HCT116 (cell line): ENCODE data around the gene SERINC5. TPM values are rescaled to one million over a fixed set of nuclear protein-coding genes. Genes with fewer than 3 reads are reported as not detected.

ENCODE experiments used
- ATAC-seq: fragments of 200-7000 bp; cut with Tn5 transposase; 2 replicates; pipeline ENCODE4 v1.9.1; 2020; ENCODE audit warnings: mild to moderate bottlenecking, moderate library complexity
- BruUV-seq: library from RNA; stranded (reverse); fragments of 400-500 nt; replicated peaks from 2 replicates; lab custom pipeline; 2021; lab: Mats Ljungman, UMichigan
- CTCF ChIA-PET: fragments of 300-600 bp; sonication (Branson Sonifier 250); formaldehyde crosslinking; loops from one replicate; lab custom pipeline; 2021; ENCODE audit warnings: antibody characterized with exemption; lab: Charles Lee
- POLR2A ChIA-PET: fragments of 300-600, 350-600 bp; sonication (Branson Sonifier 250); formaldehyde crosslinking; loops from one replicate; lab custom pipeline; 2021; ENCODE audit warnings: antibody characterized with exemption; lab: Charles Lee
- RAD21 ChIA-PET, 2 experiments: fragments of 300-600 bp; sonication (Branson Sonifier 250); formaldehyde crosslinking; loops; one replicate each; lab custom pipeline; 2023; ENCODE audit warnings: low total read pairs in 2 of 2; ENCODE audit not compliant: uncharacterized antibody in 2 of 2, unreplicated experiment in 2 of 2, low non-redundant PET in 1 of 2; lab: Charles Lee
- DNase-seq: peaks from one replicate; pipeline ENCODE4 v3.0.0-alpha.2; 2010; ENCODE audit warnings: low read depth, low spot score
- H2AFZ ChIP-seq: fragments of 200-600 bp; shearing (Covaris generic), sonication (generic); 2 replicates; pipeline ENCODE4 v1.6.1; 2017; ENCODE audit warnings: low read depth, mixed run types, mixed read lengths, antibody characterized with exemption, low read length; ENCODE audit not compliant: poor library complexity, severe bottlenecking
- H3K27ac ChIP-seq: 2 replicates; pipeline ENCODE4 v1.5.1; 2012; ENCODE audit warnings: low read depth, low read length
- H3K27me3 ChIP-seq: fragments of 200-600 bp; sonication (generic); 2 replicates; pipeline ENCODE4 v1.6.1; 2016; ENCODE audit warnings: mixed run types, low read length, mixed read lengths; ENCODE audit not compliant: insufficient read depth
- H3K36me3 ChIP-seq, 2 experiments: fragments of 200-500 bp in 1 of 2; fragments of 200-600 bp in 1 of 2; sonication (Bioruptor generic) in 1 of 2; sonication (generic) in 1 of 2; 2 replicates each; pipeline versions ENCODE4 v1.5.1 to v1.6.1; 2014 to 2016; ENCODE audit warnings: low read length in 2 of 2, inconsistent platforms in 1 of 2, mixed read lengths in 1 of 2, mixed run types in 1 of 2; ENCODE audit not compliant: insufficient read depth in 2 of 2, control insufficient read depth in 1 of 2
- H3K4me1 ChIP-seq, 2 experiments: fragments of 200-600 bp in 1 of 2; sonication (generic) in 1 of 2; 2 replicates each; pipeline versions ENCODE4 v1.5.1 to v1.6.1; 2012 to 2017; ENCODE audit warnings: low read length in 2 of 2, inconsistent platforms in 1 of 2, mild to moderate bottlenecking in 1 of 2, mixed read lengths in 1 of 2, mixed run types in 1 of 2, moderate library complexity in 1 of 2; ENCODE audit not compliant: insufficient read depth in 2 of 2, control insufficient read depth in 1 of 2
- H3K4me2 ChIP-seq: fragments of 200-600 bp; sonication (generic); 2 replicates; pipeline ENCODE4 v1.6.1; 2017; ENCODE audit warnings: mixed run types, low read length, mixed read lengths
- H3K4me3 ChIP-seq, 2 experiments: fragments of 200-600 bp in 1 of 2; sonication (generic) in 1 of 2; replicated peaks in 1 of 2; 2 replicates each; pipeline ENCODE4 v1.5.1; 2011 to 2016; ENCODE audit warnings: low read length in 2 of 2, control low read depth in 1 of 2, low read depth in 1 of 2, mild to moderate bottlenecking in 1 of 2, mixed read lengths in 1 of 2, mixed run types in 1 of 2
- H3K79me2 ChIP-seq: fragments of 200-600 bp; sonication (generic); 2 replicates; pipeline ENCODE4 v1.6.1; 2017; ENCODE audit warnings: mild to moderate bottlenecking, mixed run types, low read length, moderate library complexity, mixed read lengths; ENCODE audit not compliant: insufficient read depth
- H3K9ac ChIP-seq: fragments of 200-600 bp; sonication (generic); 2 replicates; pipeline ENCODE4 v1.6.1; 2016; ENCODE audit warnings: low read length, mixed read lengths
- H3K9me2 ChIP-seq: fragments of 200-600 bp; sonication (generic), shearing (Covaris generic); 2 replicates; pipeline ENCODE4 v1.6.1; 2017; ENCODE audit warnings: mixed run types, mild to moderate bottlenecking, moderate library complexity; ENCODE audit not compliant: insufficient read depth
- H3K9me3 ChIP-seq, 2 experiments: fragments of 200-500 bp in 1 of 2; fragments of 200-600 bp in 1 of 2; sonication (Bioruptor generic) in 1 of 2; sonication (generic) in 1 of 2; 2 replicates each; pipeline ENCODE4 v1.6.1; 2014 to 2017; ENCODE audit warnings: low read length in 2 of 2, mixed read lengths in 2 of 2, inconsistent platforms in 1 of 2, low read depth in 1 of 2, mild to moderate bottlenecking in 1 of 2, mixed run types in 1 of 2, moderate library complexity in 1 of 2; ENCODE audit not compliant: control insufficient read depth in 1 of 2, insufficient read depth in 1 of 2
- H4K20me1 ChIP-seq: fragments of 200-600 bp; sonication (generic), shearing (Covaris generic); 2 replicates; pipeline ENCODE4 v1.6.1; 2017; ENCODE audit warnings: mixed run types, mild to moderate bottlenecking, moderate library complexity; ENCODE audit not compliant: insufficient read depth
- ATF3 ChIP-seq: IDR thresholded peaks from 2 replicates; pipeline ENCODE4 v1.6.1; 2012
- CBX3 ChIP-seq: IDR thresholded peaks from 2 replicates; pipeline ENCODE4 v1.6.1; 2012; ENCODE audit warnings: low read depth
- CTCF ChIP-seq, 3 experiments: fragments of 200-600 bp in 1 of 3; sonication (generic) in 1 of 3; IDR thresholded peaks in 2 of 3; conservative IDR thresholded peaks in 1 of 3; 2 replicates each; pipeline ENCODE4 v1.5.1; 2012 to 2017; ENCODE audit warnings: low read depth in 2 of 3, low read length in 2 of 3, antibody characterized with exemption in 1 of 3, borderline replicate concordance in 1 of 3, control low read depth in 1 of 3, mild to moderate bottlenecking in 1 of 3, mixed read lengths in 1 of 3, mixed run types in 1 of 3, moderate library complexity in 1 of 3; ENCODE audit not compliant: insufficient read depth in 1 of 3
- ELF1 ChIP-seq: IDR thresholded peaks from 2 replicates; pipeline ENCODE4 v1.6.1; 2012; ENCODE audit warnings: low read depth, borderline replicate concordance
- EZH2phosphoT487 ChIP-seq: fragments of 200-600 bp; IDR thresholded peaks from 2 replicates; pipeline ENCODE4 v1.6.1; 2018; ENCODE audit warnings: antibody characterized with exemption, borderline replicate concordance
- FOSL1 ChIP-seq: IDR thresholded peaks from 2 replicates; pipeline ENCODE4 v1.6.1; 2012; ENCODE audit warnings: low read depth
- JUND ChIP-seq: IDR thresholded peaks from 2 replicates; pipeline ENCODE4 v1.6.1; 2012
- RAD21 ChIP-seq: IDR thresholded peaks from 2 replicates; pipeline ENCODE4 v1.6.1; 2012; ENCODE audit warnings: low read depth, mild to moderate bottlenecking
- REST ChIP-seq: IDR thresholded peaks from 2 replicates; pipeline ENCODE4 v1.6.1; 2012; ENCODE audit warnings: low read depth
- SP1 ChIP-seq: IDR thresholded peaks from 2 replicates; pipeline ENCODE4 v1.6.1; 2012; ENCODE audit warnings: low read depth
- SRF ChIP-seq: IDR thresholded peaks from 2 replicates; pipeline ENCODE4 v1.6.1; 2012; ENCODE audit warnings: low read depth
- YY1 ChIP-seq: IDR thresholded peaks from 2 replicates; pipeline ENCODE4 v1.6.1; 2011; ENCODE audit warnings: low read length, low read depth, moderate library complexity, mild to moderate bottlenecking; ENCODE audit not compliant: insufficient replicate concordance; ENCODE audit errors: extremely low read depth
- ZBTB33 ChIP-seq: IDR thresholded peaks from 2 replicates; pipeline ENCODE4 v1.6.1; 2011; ENCODE audit warnings: mild to moderate bottlenecking, low read length, moderate library complexity; ENCODE audit not compliant: insufficient replicate concordance; ENCODE audit errors: extremely low read depth
- ZNF274 ChIP-seq: fragments of 200-500 bp; sonication (Bioruptor generic); IDR thresholded peaks from 2 replicates; pipeline ENCODE4 v1.6.1; 2014; ENCODE audit warnings: mild to moderate bottlenecking, low read depth, low read length, inconsistent platforms
- intact Hi-C: fragments of 100-400 bp; cut with micrococcal nuclease; formaldehyde crosslinking; loops from 2 replicates; pipeline ENCODE4 v1.10.0; 2022
- total RNA-seq: library from RNA; stranded (reverse); gene quantifications from one replicate; pipeline ENCODE4 v1.2.1, GENCODE V29; 2021; ENCODE audit not compliant: unreplicated experiment

The SERINC5 gene
- total RNA-seq, 1 experiment from 2014 or later = 39.3 TPM

GRCh38 chr5:80168388-80169028 lies 87.3 kb downstream of the SERINC5 start:
- no peaks in the 10 kb centered on the region for H3K4me1 ChIP-seq
- CTCF ChIA-PET = no interaction called here
- BruUV-seq = no TSS peak

More at GRCh38 chr5:80168388-80169028, 87.3 kb downstream of the SERINC5 start:
- Histone ChIP-seq H3K9me3 (no peaks in the 10 kb centered on the region), H3K27me3 (no peaks in the 10 kb centered on the region), H3K9me2 (no peaks in the 10 kb centered on the region), H3K36me3 (no peaks in the 10 kb centered on the region; a peak in 1 of 4 replicates), H3K27ac (no peak overlapping the region), H4K20me1 (no peaks in the 10 kb centered on the region), H3K4me2 (no peak overlapping the region), H2AFZ (no peak overlapping the region), H3K9ac (no peak overlapping the region), H3K79me2 (no peaks in the 10 kb centered on the region), H3K4me3 (no peak overlapping the region)
- intact Hi-C loops = no loop called here
- POLR2A ChIA-PET = no interaction called here
- no peak for DNase-seq
- TF ChIP-seq SP1 (no peak), RAD21 (no peak), CTCF (IDR thresholded peaks at IDR 0.05 in 2 of 3, conservative IDR thresholded peaks at IDR 0.05 in 1 of 3; ENCODE audit: borderline replicate concordance in 1 of 3, insufficient read depth in 1 of 3, low read depth in 2 of 3, low read length in 2 of 3) (no peak), FOSL1 (no peak), ZBTB33 (no peak), ATF3 (no peak), REST (no peak), CBX3 (no peak), SRF (no peak), ZNF274 (no peak), JUND (no peak), YY1 (no peak), EZH2phosphoT487 (no peak), ELF1 (no peak)
- RAD21 ChIA-PET = no interaction called here
- ATAC-seq = no peak
